ENCODE data around the gene TPBGL. TPM values are rescaled to one million over a fixed set of nuclear protein-coding genes. Genes with fewer than 3 reads are reported as not detected.

The TPBGL gene
- polyA plus RNA-seq, 1 experiment, result not detected

- H3K27me3 ChIP-seq (ENCODE audit: control insufficient read depth, insufficient read depth, low read length), result no peaks in the 10 kb centered on the region
Measured at GRCh38 chr11:75277211-75277805, 36.7 kb downstream of the TPBGL start.

GRCh38 chr11:75277991-75278790 lies 37.6 kb downstream of the TPBGL start:
- ChIA-PET POLR2A (no interaction called here), CTCF (interaction anchor here (2.3 to 21.8 kb wide), 2 partner anchors 107 to 117 kb away, joined by 7 to 389 read pairs; no protein-coding TSS in a partner anchor)

More at GRCh38 chr11:75277211-75277805, 36.7 kb downstream of the TPBGL start:
- Histone ChIP-seq H3K4me3 (ENCODE audit: low read depth, low read length) (no peak overlapping the region), H3K36me3 (ENCODE audit: control insufficient read depth, insufficient read depth, low read length) (peaks cover 5% of the 10 kb centered on the region)
- POLR2A ChIA-PET, result no interaction called here
- no peak for TF ChIP-seq CTCF (IDR thresholded peaks at IDR 0.05; ENCODE audit: insufficient read depth, low read depth, low read length)
- no peak for DNase-seq (ENCODE audit: low read depth)
- CTCF ChIA-PET, result interaction anchor here (0.6 to 21.8 kb wide), 4 partner anchors 46 to 485 kb away, joined by 3 to 389 read pairs (median 4); no protein-coding TSS in a partner anchor

GRCh38 chr11:75279273-75279672 lies 38.7 kb downstream of the TPBGL start:
- Histone ChIP-seq H3K27me3 (ENCODE audit: control insufficient read depth, insufficient read depth, low read length) (no peaks in the 10 kb centered on the region), H3K4me3 (ENCODE audit: low read depth, low read length) (no peak overlapping the region), H3K36me3 (ENCODE audit: control insufficient read depth, insufficient read depth, low read length) (peaks cover 5% of the 10 kb centered on the region)
- POLR2A ChIA-PET, result interaction anchor here (0.7 kb wide), 1 partner anchor 29 kb away, joined by 3 read pairs; no protein-coding TSS in a partner anchor
- no peak for TF ChIP-seq CTCF (IDR thresholded peaks at IDR 0.05; ENCODE audit: insufficient read depth, low read depth, low read length)
- CTCF ChIA-PET, result interaction anchor here (0.9 to 21.8 kb wide), 27 partner anchors 8 to 139 kb away, joined by 3 to 389 read pairs (median 6); partner anchors contain the start of gene ARRB1
- no peak for DNase-seq (ENCODE audit: low read depth)

More at GRCh38 chr11:75277991-75278790, 37.6 kb downstream of the TPBGL start:
- Histone ChIP-seq H3K4me3 (ENCODE audit: low read depth, low read length) (no peak overlapping the region), H3K27me3 (ENCODE audit: control insufficient read depth, insufficient read depth, low read length) (no peaks in the 10 kb centered on the region), H3K36me3 (ENCODE audit: control insufficient read depth, insufficient read depth, low read length) (peaks cover 5% of the 10 kb centered on the region)
- TF ChIP-seq CTCF (IDR thresholded peaks at IDR 0.05; ENCODE audit: insufficient read depth, low read depth, low read length), result no peak
- no peak for DNase-seq (ENCODE audit: low read depth)

DNA sequence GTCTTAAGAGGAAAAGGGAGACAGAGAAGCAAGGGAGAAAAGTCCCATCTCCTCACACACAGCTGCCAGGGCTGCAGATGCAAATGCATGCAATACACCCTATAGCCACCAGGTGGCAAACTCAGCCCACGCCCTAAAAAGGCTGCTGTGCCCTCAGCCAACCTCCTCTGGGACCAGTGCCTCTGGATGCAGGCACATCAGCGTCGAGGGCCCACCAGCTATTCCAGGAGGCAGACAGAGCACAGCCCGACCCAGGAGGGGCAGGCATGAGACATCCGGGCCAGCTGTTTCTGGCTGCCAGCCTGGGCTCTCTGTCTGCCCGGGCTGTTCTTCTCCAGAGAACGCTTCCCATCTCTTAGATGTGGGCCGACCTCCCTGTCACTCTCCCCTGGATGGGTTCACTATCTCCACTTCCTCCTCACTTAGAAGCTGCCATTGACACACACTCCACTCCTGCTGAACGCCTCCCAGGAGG lies 39.7 kb downstream of the TPBGL start:
- Histone ChIP-seq H3K4me3 (ENCODE audit: low read depth, low read length) (no peak overlapping the region), H3K27me3 (ENCODE audit: control insufficient read depth, insufficient read depth, low read length) (no peaks in the 10 kb centered on the region), H3K36me3 (ENCODE audit: control insufficient read depth, insufficient read depth, low read length) (peaks cover 5% of the 10 kb centered on the region)
- DNase-seq (ENCODE audit: low read depth), result no peak
- peak; percentile 92 for TF ChIP-seq CTCF (IDR thresholded peaks at IDR 0.05; ENCODE audit: insufficient read depth, low read depth, low read length)
- POLR2A ChIA-PET, result no interaction called here
- CTCF ChIA-PET, result interaction anchor here (0.5 to 21.8 kb wide), 39 partner anchors 9 to 389 kb away, joined by 3 to 389 read pairs (median 4); partner anchors contain the start of genes ARRB1 and MAP6
